Measurements from ENCODE around the gene IGSF23.

- TF ChIP-seq CTCF (IDR thresholded peaks at IDR 0.05; ENCODE audit: low read length) (no peak), EZH2 (IDR thresholded peaks at IDR 0.05; ENCODE audit: borderline replicate concordance, low read length) (no peak)
Measured at GRCh38 chr19:44570603-44570983, 42.8 kb upstream of the IGSF23 start.
